HepG2 (cell line): ENCODE data around the gene TMCO4.

Experiments used
- ATF1 ChIP-seq: IDR thresholded peaks from 2 replicates; pipeline ENCODE4 v1.6.1; 2016; ENCODE audit warnings: mild to moderate bottlenecking, control low read depth
- EZH2 ChIP-seq: conservative IDR thresholded peaks from 2 replicates; pipeline ENCODE4 v1.6.1; 2012; ENCODE audit warnings: mild to moderate bottlenecking, low read depth, low read length, moderate library complexity
- KLF16 ChIP-seq, 2 experiments: sonication (generic) in 1 of 2; formaldehyde crosslinking in 1 of 2; IDR thresholded peaks; 2 replicates each; pipeline versions ENCODE4 v1.6.1 to v1.8.0; 2016 to 2023; ENCODE audit warnings: missing genetic modification reagents in 2 of 2, missing compliant biosample characterization in 1 of 2
- MYC ChIP-seq: sonication (generic); formaldehyde crosslinking; IDR thresholded peaks from 2 replicates; pipeline ENCODE4 v1.9.0; 2021; ENCODE audit warnings: missing genetic modification reagents, borderline replicate concordance
- NFE2L1 ChIP-seq: sonication (generic); formaldehyde crosslinking; IDR thresholded peaks from 2 replicates; pipeline ENCODE4 v1.4.0; 2020; ENCODE audit warnings: missing genetic modification reagents, mild to moderate bottlenecking, borderline replicate concordance
- RNF2 ChIP-seq: fragments of 450-650 bp; conservative IDR thresholded peaks from 2 replicates; pipeline ENCODE4 v1.6.1; 2016; ENCODE audit warnings: low read depth
- SMC3 ChIP-seq: IDR thresholded peaks from 2 replicates; pipeline ENCODE4 v1.6.1; 2011; ENCODE audit warnings: low read length, improper control_type of control experiment
- SOX6 ChIP-seq, 2 experiments: fragments of 450-650 bp in 1 of 2; sonication (generic) in 1 of 2; formaldehyde crosslinking in 1 of 2; IDR thresholded peaks; 2 replicates each; pipeline versions ENCODE4 v1.4.0 to v1.6.1; 2017 to 2020; ENCODE audit warnings: antibody characterized with exemption in 1 of 2, mild to moderate bottlenecking in 1 of 2, missing genetic modification reagents in 1 of 2
- TAF1 ChIP-seq: sonication (generic); formaldehyde crosslinking; IDR thresholded peaks from 2 replicates; pipeline ENCODE4 v1.4.0; 2020; ENCODE audit warnings: missing genetic modification reagents
- ZNF121 ChIP-seq: sonication (generic); formaldehyde crosslinking; IDR thresholded peaks from 2 replicates; pipeline ENCODE4 v1.5.0; 2020; ENCODE audit warnings: mild to moderate bottlenecking, missing genetic modification reagents
- ZNF768 ChIP-seq: sonication (generic); formaldehyde crosslinking; IDR thresholded peaks from 2 replicates; pipeline ENCODE4 v1.4.0; 2020; ENCODE audit warnings: missing genetic modification reagents
- TF ChIP-seq, protein P1 (sequence below): sonication (generic); formaldehyde crosslinking; IDR thresholded peaks from 2 replicates; pipeline ENCODE4 v1.5.1; 2020; ENCODE audit warnings: missing genetic modification reagents, mild to moderate bottlenecking, borderline replicate concordance
- TF ChIP-seq, protein P2 (sequence below): sonication (generic); formaldehyde crosslinking; IDR thresholded peaks from 2 replicates; pipeline ENCODE4 v1.5.0; 2020; ENCODE audit warnings: mild to moderate bottlenecking, missing genetic modification reagents, moderate library complexity
- TF ChIP-seq, protein P3 (sequence below): sonication (generic); formaldehyde crosslinking; conservative IDR thresholded peaks from 2 replicates; pipeline ENCODE4 v1.4.0; 2020; ENCODE audit warnings: mild to moderate bottlenecking, missing genetic modification reagents, moderate library complexity

DNA sequence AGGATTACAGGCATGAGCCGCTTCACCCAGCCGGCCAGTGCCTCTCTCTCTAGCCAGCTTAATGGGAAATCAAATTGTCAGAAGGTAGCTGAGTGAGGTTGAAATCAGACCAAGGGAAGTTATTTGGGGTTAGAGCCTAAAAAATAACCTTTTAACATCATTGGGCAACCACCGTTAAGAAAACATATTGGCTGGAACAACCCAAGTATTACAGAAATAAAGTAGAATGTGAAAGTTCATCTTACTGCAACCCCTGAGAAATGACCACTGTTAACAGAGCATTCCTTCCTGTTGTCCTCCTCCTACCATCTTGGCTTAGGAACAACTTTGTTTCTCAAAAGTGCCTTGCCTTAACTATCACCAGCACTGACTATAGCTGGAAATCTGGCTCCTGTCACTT, 18.6 kb upstream of the TMCO4 start:
- TF ChIP-seq SOX6 (IDR thresholded peaks at IDR 0.05) (no peak), SOX6 (CRISPR knock-in tag; IDR thresholded peaks at IDR 0.05) (no peak), KLF16 (CRISPR knock-in tag; IDR thresholded peaks at IDR 0.05) (no peak), SMC3 (no peak), NFE2L1 (CRISPR knock-in tag) (no peak), EZH2 (no peak), MYC (CRISPR knock-in tag) (no peak), ZNF121 (CRISPR knock-in tag) (no peak), RNF2 (no peak), TAF1 (no peak), ZNF768 (CRISPR knock-in tag) (no peak), ATF1 (CRISPR knock-in tag) (no peak)
- TF ChIP-seq, protein P1, sequence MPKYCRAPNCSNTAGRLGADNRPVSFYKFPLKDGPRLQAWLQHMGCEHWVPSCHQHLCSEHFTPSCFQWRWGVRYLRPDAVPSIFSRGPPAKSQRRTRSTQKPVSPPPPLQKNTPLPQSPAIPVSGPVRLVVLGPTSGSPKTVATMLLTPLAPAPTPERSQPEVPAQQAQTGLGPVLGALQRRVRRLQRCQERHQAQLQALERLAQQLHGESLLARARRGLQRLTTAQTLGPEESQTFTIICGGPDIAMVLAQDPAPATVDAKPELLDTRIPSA: no peak
- TF ChIP-seq, protein P2, sequence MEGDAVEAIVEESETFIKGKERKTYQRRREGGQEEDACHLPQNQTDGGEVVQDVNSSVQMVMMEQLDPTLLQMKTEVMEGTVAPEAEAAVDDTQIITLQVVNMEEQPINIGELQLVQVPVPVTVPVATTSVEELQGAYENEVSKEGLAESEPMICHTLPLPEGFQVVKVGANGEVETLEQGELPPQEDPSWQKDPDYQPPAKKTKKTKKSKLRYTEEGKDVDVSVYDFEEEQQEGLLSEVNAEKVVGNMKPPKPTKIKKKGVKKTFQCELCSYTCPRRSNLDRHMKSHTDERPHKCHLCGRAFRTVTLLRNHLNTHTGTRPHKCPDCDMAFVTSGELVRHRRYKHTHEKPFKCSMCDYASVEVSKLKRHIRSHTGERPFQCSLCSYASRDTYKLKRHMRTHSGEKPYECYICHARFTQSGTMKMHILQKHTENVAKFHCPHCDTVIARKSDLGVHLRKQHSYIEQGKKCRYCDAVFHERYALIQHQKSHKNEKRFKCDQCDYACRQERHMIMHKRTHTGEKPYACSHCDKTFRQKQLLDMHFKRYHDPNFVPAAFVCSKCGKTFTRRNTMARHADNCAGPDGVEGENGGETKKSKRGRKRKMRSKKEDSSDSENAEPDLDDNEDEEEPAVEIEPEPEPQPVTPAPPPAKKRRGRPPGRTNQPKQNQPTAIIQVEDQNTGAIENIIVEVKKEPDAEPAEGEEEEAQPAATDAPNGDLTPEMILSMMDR (CRISPR knock-in tag): no peak
- TF ChIP-seq, protein P3, sequence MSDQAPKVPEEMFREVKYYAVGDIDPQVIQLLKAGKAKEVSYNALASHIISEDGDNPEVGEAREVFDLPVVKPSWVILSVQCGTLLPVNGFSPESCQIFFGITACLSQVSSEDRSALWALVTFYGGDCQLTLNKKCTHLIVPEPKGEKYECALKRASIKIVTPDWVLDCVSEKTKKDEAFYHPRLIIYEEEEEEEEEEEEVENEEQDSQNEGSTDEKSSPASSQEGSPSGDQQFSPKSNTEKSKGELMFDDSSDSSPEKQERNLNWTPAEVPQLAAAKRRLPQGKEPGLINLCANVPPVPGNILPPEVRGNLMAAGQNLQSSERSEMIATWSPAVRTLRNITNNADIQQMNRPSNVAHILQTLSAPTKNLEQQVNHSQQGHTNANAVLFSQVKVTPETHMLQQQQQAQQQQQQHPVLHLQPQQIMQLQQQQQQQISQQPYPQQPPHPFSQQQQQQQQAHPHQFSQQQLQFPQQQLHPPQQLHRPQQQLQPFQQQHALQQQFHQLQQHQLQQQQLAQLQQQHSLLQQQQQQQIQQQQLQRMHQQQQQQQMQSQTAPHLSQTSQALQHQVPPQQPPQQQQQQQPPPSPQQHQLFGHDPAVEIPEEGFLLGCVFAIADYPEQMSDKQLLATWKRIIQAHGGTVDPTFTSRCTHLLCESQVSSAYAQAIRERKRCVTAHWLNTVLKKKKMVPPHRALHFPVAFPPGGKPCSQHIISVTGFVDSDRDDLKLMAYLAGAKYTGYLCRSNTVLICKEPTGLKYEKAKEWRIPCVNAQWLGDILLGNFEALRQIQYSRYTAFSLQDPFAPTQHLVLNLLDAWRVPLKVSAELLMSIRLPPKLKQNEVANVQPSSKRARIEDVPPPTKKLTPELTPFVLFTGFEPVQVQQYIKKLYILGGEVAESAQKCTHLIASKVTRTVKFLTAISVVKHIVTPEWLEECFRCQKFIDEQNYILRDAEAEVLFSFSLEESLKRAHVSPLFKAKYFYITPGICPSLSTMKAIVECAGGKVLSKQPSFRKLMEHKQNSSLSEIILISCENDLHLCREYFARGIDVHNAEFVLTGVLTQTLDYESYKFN (CRISPR knock-in tag): no peak
